ENCODE data around the gene SBF2.

Gene SBF2

GRCh38 chr11:10317151-10317755 lies 23.2 kb upstream of the SBF2 start:
- DNase-seq = no peak

GRCh38 chr11:10315083-10315482 lies 21.1 kb upstream of the SBF2 start:
- no peak for DNase-seq

GRCh38 chr11:10314199-10315072 lies 20.4 kb upstream of the SBF2 start:
- no peak for DNase-seq

GRCh38 chr11:10311802-10312201 lies 17.8 kb upstream of the SBF2 start:
- DNase-seq = no peak

DNA sequence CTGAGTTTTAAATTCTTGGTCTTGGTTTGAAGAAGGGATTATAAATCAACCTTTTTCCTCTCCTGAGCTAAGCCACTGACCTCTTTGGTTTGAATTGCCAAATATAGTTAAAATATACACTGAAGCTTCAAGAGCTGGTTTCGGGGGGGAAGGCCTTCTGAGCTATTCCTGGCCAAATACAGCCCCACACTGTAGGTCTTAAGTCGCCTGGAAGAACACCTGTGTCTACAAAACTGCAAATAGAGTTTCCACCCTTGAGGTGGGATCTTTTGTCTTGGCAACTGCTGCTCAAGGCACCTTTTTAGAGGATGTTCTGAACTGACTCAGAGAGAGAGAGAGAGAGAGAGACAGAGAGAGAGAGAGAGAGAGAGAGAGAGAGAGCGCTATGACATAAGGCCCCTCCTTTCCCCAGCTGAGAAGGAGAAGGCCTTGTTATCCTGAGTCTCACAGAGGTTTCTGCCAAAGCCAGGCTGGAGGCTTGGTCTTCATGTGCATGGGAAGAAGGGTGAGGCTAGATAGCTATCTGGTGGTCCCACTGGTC lies 16.4 kb upstream of the SBF2 start:
- no peak for DNase-seq

DNA sequence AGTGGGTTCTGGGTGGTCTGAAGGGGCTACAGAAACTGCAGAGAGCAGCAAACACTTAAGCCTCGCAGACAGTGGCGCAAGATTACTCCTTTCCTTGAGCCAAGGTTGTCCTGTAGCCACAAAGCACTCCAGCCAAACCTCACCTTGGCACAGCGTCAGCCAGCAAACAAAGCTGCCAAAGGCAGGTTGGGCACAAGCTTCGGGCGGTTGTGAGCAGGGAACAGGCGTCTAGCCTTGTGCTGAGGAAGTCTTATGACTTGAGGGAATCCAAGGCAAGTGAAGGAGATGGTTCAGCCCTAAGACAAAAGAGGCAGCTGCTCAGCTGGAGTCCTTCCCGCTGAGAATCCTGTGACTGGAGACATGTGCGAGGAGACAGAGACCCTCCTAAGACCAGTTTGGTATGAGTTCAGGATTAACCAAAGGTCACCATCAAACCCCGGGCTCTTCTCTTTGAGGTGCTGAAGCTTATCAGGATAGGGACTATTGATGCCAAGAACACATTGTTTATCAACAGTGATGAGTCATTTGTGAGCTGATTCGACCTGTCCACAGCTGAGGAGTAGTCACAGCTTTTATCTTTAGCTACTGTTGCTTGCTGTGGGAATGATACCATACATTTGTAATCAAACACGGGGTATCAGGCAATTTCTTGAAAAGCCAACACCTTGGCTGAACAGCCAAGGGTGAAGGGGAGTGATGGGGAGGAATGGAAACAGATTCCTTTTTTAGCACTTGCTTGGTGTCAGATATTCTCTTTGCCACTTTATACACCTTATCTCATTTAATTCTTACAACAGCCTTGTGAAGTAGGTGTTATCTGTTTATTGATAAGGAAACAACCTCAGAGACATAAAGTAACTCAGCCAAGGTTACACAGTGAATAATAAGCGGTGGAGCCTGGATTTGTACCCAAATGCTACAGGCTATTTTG lies 15.4 kb upstream of the SBF2 start:
- no peak for DNase-seq

GRCh38 chr11:10308201-10308954 lies 14.4 kb upstream of the SBF2 start:
- DNase-seq = no peak

DNA sequence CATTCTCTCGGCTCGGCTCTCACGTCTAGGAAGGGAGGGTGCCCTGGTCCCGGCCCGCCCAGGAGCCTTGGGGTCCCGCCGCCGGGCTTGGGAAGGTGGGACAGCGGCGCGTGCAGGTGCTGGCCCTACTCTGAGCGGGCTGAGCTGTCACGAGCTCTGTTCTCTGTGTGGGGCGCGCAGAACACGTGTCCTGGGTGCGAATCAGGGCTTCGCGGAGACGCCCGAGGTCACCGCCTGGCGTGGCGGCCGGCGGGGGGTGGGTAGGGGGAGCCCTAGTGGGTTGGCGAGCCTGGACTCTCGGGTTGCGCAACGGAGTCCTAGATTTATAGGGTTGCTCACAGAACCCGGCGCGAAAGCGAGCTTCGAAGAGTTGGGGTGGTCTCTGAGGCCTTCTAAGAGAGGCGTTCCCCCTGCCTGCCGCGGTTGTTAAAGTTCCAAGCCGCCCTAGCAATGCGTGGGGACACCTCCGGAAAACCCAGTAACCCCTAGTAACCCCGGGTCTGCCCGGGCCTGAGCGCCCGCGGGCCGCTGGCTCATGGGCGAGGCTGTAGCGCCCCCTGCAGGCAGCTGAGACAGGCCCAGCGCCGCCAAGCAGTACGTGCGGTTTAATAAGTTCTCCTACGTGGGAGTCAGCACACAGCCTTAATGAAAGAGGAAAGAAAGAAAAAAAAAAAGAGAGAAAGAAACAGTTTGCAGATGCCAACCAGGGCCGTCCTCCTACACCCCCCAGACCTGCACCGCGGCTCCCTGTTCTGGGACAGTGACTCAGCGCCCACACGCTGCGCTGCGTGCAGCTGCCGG lies 13.6 kb upstream of the SBF2 start:
- no peak for DNase-seq

- no peak for DNase-seq
These were observed 13.0 kb upstream of the SBF2 start for GRCh38 chr11:10307022-10307399.

GRCh38 chr11:10305964-10306918 lies 12.2 kb upstream of the SBF2 start:
- no peak for DNase-seq

- DNase-seq = no peak
These were observed 11.4 kb upstream of the SBF2 start for GRCh38 chr11:10305262-10305963.

- DNase-seq = no peak
These were observed 10.7 kb upstream of the SBF2 start, which contains the start of gene ADM for GRCh38 chr11:10304495-10305261. TSS of gene ADM (plus strand) at chr11:10305073. CDS start at chr11:10305701, 628 bp downstream.

- DNase-seq = no peak
These were observed 9.7 kb upstream of the SBF2 start for GRCh38 chr11:10303558-10304363.

DNA sequence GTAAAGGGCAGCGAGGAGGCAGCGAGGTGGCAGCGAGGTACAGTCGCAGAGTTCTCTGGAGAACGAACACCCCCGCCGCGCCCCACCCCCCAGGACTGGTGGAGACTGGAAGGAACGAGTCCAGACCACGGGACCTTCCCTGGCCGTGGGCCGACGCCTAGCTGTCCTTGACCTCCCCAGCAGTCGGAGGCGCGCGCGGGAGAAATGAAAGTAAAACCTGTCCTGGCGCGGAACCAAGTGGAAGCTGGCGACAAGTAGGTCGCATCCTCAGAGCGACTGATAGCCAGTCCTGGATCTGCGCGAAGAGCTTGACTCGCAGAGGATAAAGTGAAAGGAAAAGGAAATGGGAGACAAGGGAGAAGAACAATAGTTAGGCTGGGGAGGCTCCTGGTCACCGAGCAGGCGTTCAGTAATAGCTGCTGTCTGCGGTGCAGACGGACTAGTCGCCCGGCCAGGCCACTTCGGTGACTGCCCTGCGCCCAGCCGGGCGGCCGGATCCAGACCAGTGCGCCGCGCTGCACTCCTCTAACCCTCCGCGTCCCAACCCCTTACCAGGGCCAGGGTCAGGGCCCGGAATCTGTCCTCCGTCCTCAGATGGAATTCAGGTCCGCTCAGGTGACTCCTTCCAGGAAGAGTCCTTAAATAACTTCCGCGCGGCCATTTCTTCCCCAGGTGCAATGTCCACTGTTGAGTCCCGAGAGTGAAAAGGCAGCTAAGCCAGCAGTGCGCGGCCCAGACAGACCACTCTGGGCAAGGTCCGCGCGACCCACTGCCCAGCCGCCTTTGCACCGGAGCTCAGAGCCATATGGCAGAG lies 8.9 kb upstream of the SBF2 start:
- DNase-seq = no peak

DNA sequence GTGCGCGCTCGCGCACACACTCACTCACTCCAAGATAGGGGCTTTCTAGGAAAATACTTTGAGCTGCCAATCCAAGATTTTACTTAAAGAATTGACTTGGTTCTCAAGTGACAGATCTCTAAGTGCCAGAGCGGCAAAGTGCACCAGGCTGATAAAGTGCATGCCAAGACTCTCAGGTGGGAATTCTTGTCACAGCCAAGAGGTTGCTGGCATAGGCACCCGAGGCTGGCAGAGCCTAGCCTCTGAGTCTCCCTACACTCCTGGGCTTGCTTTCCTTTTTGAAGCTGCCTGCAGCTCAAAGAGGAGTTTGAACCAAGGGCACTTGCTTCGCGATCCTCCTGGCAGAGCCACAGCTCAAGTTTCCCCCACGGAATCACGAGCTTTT lies 8.3 kb upstream of the SBF2 start:
- DNase-seq = no peak

- no peak for DNase-seq
These were observed 7.8 kb upstream of the SBF2 start for GRCh38 chr11:10301656-10302358.
